Heart left ventricle (tissue), 13 donors: ENCODE results near the gene PPCS.

Experiments used
- CTCF ChIP-seq, 12 donors: fragments of 200-600 bp; sonication (generic) in 4 of 12; IDR thresholded peaks; one replicate each; pipeline versions ENCODE4 v1.5.0 to v1.8.0; 2018 to 2022; ENCODE audit warnings: antibody characterized with exemption in 12 of 12, mild to moderate bottlenecking in 5 of 12
- POLR2A ChIP-seq, 2 donors: fragments of 450-650 bp; IDR thresholded peaks; one replicate each; pipeline ENCODE4 v1.6.1; 2017; ENCODE audit warnings: antibody characterized with exemption in 2 of 2, mild to moderate bottlenecking in 2 of 2, moderate library complexity in 2 of 2
- donor health status: ischemic (EF 13 %, LVEDD 7.1; RV severe dilation, severe dysfunction).
- donor health status: DM: no; HTN: yes; CAD: no.
- donor health status: DM: no; HTN: no; CAD: no.
- donor health status: ischemic (EF 25% LVEDD 6.9; RV normal size, moderate dysfunction).
- donor health status: ischemic (EF 25% LVEDD 5.7; RV mildly dilated, moderate dysfunction).
- donor health status: ischemic (EF 35%, LVEDD 5.7; RV mildly dilated, moderate dysfunction).
- donor health status: nonischemic (EF 11% LVEDD 7.7; RV severe dilation, severe dysfunction).
- donor health status: DM: yes; HTN: yes; CAD: no.
- donor health status: PGD.
- donor health status: ischemic (EF 29% LVEDD 5.4; RV normal size, mild dysfunction).
- donor health status: nonischemic (EF 23%, LVEDD 6.1; RV moderate dilation, normal function).

GRCh38 chr1:42420121-42420520 is 36.2 kb upstream of the PPCS start:
- TF ChIP-seq CTCF (IDR thresholded peaks at IDR 0.05) (no peak), POLR2A (IDR thresholded peaks at IDR 0.05) (no peak)
